Measurements from ENCODE around the gene U2AF2.

Gene U2AF2

DNA sequence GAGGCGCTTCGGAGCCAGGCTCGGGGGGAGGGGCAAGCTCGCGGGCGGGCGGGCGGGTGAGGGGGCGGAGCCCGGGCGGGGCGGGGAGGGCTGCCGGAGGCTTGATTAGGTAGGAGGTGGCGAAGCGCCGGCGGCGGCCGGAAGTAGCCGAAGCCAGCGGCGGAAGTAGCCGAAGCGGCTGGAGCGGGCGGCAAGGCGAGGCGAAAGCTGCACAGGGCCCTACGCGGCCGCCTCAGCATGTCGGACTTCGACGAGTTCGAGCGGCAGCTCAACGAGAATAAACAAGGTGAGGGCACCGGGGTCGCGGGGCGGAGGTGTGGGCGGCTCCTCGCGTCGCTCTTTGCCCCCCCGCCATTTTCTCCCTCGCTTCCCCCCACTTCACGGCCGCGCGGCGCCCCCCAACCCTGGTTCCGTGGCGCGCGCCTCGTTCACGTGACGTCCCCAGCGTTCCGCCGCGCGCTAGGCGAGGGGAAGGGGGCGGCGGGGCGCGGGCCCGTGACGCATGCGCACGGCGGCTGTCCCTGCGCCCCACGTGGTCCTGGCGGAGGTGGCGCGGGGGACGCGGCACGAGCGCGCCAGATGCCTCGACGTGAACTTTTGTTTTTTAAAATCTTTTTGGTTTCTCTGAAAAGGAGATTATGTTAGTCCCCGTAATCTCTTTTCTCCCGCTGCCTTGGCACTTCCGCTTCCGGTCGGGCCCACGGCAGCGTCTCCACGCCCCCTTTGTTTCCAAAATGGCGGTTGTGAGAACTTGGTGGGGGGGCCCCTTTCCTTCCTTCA is at the start of gene U2AF2:
TSS of gene U2AF2 (plus strand) at position 168 of the 780 bp plus-strand sequence. CDS start at position 238, 70 bp downstream.
- peak; percentile 81 for DNase-seq (ENCODE audit: low read depth)

DNA sequence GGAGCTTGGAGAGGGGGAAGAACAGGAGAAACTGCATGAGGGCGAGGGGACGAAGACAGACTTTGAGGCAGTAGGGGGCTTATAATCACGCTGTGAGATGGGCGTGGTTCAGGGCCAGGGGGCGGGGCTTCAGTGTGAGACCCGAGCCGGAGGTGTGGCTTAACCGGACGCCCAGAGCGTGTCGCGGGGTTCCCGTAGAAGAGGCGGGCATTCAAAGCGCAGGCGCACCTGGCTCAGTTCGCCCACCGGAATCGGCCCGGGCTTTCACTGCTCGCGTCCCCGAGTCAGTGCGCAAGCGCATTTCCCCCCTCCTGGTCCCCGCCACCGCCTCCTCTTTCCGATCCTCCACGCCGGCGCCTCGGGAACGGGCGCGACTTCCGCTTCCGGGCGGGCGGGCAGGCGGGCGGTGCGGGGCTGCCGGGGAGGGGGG is 49.6 kb upstream of the U2AF2 start:
- peak; percentile 94 for DNase-seq (ENCODE audit: low read depth)

- DNase-seq (ENCODE audit: low read depth): peak; percentile 61
Observed at GRCh38 chr19:55605637-55606470, 49.0 kb upstream of the U2AF2 start, which contains the start of gene ZNF865. Gene ZNF865 (plus strand): TSS chr19:55605647. CDS start chr19:55613619, 7,972 bp downstream.

- DNase-seq (ENCODE audit: low read depth): no peak
Observed at GRCh38 chr19:55606471-55606787, 48.4 kb upstream of the U2AF2 start.

DNA sequence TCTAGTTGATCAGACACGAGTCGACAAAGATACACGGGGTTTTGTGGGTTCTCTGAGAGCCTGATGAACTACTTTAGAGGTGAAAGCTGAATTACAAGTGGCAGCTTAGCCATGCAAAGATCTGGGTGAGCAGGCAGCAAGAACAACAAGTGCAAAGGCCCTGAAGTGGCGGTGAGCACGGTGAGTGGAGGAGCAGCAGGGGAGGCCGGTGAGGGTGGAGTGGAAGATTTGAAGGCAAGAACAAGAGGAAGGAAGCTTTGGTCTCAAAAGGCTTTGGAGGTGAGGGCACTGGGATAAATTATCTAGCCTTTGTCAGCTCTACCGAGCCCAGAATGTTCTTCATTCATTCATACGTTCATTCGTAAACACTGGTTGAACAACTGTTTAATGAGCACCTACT is 48.0 kb upstream of the U2AF2 start:
- DNase-seq (ENCODE audit: low read depth): no peak

DNA sequence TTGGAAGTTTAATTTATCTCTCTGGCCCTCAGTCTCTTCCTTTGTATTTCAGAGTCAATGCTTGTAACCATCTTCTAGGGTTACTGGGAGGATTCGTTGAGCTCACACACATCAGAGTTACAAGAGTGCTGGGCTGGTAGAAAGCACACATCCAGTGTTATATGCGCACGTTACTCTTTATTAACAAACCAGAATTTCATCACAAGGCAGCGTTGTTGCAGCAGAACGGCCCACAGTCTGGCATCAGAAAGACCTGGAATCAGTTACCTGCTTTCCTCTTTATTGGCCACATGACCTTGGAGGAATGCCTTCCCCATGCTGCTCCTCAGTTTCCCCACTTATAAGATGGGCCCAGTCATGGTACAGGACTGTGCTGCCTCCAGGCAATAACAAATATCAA is 45.5 kb upstream of the U2AF2 start:
- no peak for DNase-seq (ENCODE audit: low read depth)

DNA sequence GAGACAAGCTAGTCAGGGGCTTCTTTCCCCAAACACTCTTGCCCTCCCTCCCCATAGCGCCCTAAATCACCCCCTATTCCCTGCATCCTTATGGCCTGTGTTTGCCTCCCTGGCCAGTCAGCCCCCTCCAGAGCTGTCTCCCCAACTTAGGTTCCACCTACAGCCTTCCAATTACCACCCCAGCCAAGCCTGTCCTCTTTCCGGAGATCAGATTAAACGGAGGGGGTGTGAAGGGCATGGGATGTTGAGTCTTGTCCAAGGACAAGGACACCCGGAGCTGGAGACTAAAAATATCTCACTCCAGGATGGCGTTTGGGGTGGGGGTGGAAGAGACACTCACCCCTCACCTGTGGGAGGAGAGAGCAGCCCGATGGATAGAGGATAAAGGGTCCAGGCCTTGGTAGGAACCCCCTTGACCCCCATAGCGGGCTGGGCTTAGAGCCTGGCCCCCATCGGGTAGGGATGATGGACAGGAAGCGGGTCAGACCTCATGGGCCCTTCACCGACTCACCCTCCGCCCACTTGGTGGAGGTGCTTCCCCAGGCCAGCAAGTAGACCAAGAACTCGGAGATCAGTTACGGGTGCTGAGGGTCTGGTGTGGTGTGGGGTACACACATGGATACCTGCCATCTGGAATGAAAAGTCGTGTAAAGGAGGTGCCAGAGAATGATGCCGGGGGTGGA is 43.4 kb upstream of the U2AF2 start:
- no peak for DNase-seq (ENCODE audit: low read depth)

GRCh38 chr19:55611983-55612645 is 42.7 kb upstream of the U2AF2 start:
- no peak for DNase-seq (ENCODE audit: low read depth)

GRCh38 chr19:55613396-55613795 is 41.4 kb upstream of the U2AF2 start:
- no peak for DNase-seq (ENCODE audit: low read depth)

DNA sequence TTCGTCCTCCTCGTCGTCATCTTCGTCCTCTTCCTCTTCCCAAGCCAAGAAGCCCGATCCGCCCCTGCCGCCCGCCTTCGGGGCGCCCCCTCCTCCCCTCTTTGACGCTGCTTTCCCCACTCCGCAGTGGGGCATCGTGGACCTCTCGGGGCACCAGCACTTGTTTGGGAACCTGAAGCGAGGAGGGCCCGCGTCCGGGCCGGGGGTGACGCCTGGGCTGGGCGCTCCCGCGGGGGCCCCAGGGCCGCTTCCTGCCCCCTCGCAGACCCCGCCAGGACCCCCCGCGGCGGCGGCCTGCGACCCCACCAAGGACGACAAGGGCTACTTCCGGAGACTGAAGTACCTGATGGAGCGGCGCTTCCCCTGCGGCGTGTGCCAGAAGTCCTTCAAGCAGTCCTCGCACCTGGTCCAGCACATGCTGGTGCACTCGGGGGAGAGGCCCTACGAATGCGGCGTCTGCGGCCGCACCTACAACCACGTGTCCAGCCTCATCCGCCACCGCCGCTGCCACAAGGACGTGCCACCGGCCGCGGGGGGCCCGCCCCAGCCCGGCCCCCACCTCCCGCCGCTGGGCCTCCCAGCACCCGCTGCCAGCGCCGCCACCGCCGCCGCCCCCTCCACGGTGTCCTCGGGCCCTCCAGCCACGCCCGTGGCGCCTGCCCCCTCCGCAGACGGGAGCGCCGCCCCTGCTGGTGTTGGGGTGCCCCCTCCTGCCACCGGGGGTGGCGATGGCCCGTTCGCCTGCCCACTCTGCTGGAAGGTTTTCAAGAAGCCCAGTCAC is 40.7 kb upstream of the U2AF2 start:
- DNase-seq (ENCODE audit: low read depth): no peak

DNA sequence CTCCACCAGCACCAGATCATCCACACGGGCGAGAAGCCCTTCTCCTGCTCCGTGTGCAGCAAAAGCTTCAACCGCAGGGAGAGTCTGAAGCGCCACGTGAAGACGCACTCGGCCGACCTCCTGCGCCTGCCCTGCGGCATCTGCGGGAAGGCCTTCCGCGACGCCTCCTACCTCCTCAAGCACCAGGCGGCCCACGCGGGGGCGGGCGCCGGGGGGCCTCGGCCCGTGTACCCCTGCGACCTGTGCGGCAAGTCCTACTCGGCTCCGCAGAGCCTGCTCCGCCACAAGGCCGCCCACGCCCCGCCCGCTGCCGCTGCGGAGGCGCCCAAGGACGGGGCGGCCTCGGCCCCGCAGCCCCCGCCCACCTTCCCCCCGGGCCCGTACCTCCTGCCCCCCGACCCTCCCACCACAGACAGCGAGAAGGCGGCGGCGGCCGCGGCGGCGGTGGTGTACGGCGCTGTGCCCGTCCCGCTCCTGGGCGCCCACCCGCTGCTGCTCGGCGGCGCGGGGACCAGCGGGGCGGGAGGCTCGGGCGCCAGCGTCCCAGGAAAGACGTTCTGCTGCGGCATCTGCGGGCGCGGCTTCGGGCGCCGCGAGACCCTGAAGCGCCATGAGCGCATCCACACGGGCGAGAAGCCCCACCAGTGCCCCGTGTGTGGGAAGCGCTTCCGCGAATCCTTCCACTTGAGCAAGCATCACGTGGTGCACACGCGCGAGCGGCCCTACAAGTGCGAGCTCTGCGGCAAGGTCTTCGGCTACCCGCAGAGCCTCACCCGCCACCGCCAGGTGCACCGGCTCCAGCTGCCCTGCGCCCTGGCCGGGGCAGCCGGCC is 39.9 kb upstream of the U2AF2 start:
- no peak for DNase-seq (ENCODE audit: low read depth)

DNA sequence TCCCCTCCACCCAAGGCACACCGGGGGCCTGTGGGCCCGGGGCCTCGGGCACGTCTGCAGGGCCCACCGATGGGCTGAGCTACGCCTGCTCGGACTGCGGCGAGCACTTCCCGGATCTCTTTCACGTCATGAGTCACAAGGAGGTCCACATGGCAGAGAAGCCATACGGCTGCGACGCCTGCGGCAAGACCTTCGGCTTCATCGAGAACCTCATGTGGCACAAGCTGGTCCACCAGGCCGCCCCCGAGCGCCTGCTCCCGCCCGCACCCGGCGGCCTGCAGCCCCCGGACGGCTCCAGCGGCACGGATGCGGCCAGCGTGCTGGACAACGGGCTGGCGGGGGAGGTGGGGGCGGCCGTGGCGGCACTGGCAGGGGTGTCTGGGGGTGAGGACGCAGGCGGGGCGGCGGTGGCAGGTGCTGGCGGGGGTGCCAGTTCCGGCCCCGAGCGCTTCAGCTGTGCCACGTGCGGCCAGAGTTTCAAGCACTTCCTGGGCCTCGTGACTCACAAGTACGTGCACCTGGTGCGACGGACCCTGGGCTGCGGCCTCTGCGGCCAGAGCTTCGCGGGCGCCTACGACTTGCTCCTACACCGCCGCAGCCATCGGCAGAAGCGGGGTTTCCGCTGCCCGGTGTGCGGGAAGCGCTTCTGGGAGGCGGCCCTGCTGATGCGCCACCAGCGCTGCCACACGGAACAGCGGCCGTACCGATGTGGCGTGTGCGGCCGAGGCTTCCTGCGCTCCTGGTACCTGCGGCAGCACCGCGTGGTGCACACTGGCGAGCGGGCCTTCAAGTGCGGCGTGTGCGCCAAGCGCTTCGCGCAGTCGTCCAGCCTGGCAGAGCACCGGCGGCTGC is 39.1 kb upstream of the U2AF2 start:
- DNase-seq (ENCODE audit: low read depth): no peak

GRCh38 chr19:55616395-55616875 is 38.4 kb upstream of the U2AF2 start:
- DNase-seq (ENCODE audit: low read depth): no peak

GRCh38 chr19:55617426-55617825 is 37.4 kb upstream of the U2AF2 start:
- DNase-seq (ENCODE audit: low read depth): no peak

GRCh38 chr19:55618426-55618825 is 36.4 kb upstream of the U2AF2 start:
- no peak for DNase-seq (ENCODE audit: low read depth)

DNA sequence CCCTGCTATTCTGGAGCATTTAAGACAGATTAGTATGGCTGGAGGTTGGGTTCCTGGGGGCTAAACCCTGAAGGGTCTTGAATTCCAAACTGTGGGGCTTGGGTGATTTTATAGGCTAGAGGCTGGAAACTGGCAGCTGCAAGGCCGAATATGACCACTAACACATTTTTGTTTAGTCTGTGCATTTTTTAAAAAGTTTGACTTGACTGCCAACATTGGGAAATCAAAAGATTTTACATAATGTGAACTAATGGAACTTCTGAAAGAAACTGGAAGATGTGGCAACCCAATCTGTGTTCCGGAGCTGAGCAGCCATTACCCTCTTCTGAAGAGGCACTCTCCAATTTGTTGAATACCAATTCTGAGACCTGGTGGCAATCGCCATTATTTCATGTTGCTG is 35.5 kb upstream of the U2AF2 start:
- DNase-seq (ENCODE audit: low read depth): no peak

- DNase-seq (ENCODE audit: low read depth): no peak
Observed at GRCh38 chr19:55620410-55621204, 34.2 kb upstream of the U2AF2 start.

GRCh38 chr19:55621205-55621672 is 33.6 kb upstream of the U2AF2 start:
- no peak for DNase-seq (ENCODE audit: low read depth)
